ENCODE measurements around the gene HDDC2. TPM values are rescaled to one million over a fixed set of nuclear protein-coding genes. Genes with fewer than 3 reads are reported as not detected.

Gene HDDC2
- polyA plus RNA-seq, 3 donors, result 24.4 to 59.9 (median 42.6) TPM

DNA sequence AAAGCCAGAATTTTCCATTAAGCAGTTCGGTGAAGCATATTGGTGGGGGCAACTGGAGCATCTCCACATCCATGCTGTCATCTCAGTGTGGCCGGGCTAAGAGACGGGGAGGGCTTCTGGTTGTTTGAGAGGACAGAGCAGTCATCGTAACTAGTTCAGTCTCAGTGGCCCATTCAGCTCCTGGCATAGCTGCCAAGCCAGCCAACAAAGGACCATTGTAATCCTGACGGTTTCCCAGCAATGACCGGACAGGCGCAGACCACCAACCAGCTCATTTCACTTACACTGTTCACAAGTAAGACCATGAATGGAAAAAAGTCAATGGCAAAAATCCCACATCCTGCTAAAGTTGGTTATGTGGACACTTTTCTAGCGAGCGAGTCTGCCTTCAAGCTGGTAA, 14.9 kb upstream of the HDDC2 start:
- Histone ChIP-seq H3K4me3 (replicated peaks in 1 of 3; ENCODE audit: low read depth in 2 of 3, low read length in 3 of 3) (no peak overlapping the region), H3K4me2 (replicated peaks; ENCODE audit: extremely low read depth, low read length, poor library complexity, severe bottlenecking) (no peak overlapping the region), H3K36me3 (replicated peaks in 1 of 2; ENCODE audit: control insufficient read depth in 1 of 2, insufficient read depth in 2 of 2, low read length in 2 of 2) (no peaks in the 10 kb centered on the region), H3K79me2 (ENCODE audit: insufficient read depth, low read length) (no peaks in the 10 kb centered on the region), H2AFZ (ENCODE audit: insufficient read depth, low read depth, low read length, poor library complexity, severe bottlenecking) (no peak overlapping the region), H3K9me3 (replicated peaks in 1 of 2; ENCODE audit: control insufficient read depth in 1 of 2, insufficient read depth in 1 of 2, low read length in 2 of 2) (no peaks in the 10 kb centered on the region), H4K20me1 (ENCODE audit: insufficient read depth, low read length) (no peaks in the 10 kb centered on the region), H3K27me3 (ENCODE audit: control insufficient read depth in 2 of 2, insufficient read depth in 2 of 2, low read length in 2 of 2) (peaks cover 5 to 25% of the 10 kb centered on the region in 2 donors), H3K27ac (ENCODE audit: low read depth in 1 of 2, low read length in 2 of 2) (no peak overlapping the region), H3K4me1 (ENCODE audit: control insufficient read depth in 1 of 2, insufficient read depth in 2 of 2, low read length in 2 of 2) (no peaks in the 10 kb centered on the region), H3K9ac (ENCODE audit: insufficient read depth, low read length, poor library complexity, severe bottlenecking) (no peak overlapping the region)
- Mint-ChIP-seq H3K9me3 (no peaks in the 10 kb centered on the region), H3K27ac (no peak overlapping the region), H3K27me3 (ENCODE audit: low read depth in 3 of 3) (peaks cover 6 to 18% (median 11%) of the 10 kb centered on the region in 3 donors), H3K4me1 (no peaks in the 10 kb centered on the region), H3K4me3 (peak overlapping the region in 1 of 2 donors; percentile 43), H3K36me3 (no peaks in the 10 kb centered on the region)
- TF ChIP-seq, protein P1, sequence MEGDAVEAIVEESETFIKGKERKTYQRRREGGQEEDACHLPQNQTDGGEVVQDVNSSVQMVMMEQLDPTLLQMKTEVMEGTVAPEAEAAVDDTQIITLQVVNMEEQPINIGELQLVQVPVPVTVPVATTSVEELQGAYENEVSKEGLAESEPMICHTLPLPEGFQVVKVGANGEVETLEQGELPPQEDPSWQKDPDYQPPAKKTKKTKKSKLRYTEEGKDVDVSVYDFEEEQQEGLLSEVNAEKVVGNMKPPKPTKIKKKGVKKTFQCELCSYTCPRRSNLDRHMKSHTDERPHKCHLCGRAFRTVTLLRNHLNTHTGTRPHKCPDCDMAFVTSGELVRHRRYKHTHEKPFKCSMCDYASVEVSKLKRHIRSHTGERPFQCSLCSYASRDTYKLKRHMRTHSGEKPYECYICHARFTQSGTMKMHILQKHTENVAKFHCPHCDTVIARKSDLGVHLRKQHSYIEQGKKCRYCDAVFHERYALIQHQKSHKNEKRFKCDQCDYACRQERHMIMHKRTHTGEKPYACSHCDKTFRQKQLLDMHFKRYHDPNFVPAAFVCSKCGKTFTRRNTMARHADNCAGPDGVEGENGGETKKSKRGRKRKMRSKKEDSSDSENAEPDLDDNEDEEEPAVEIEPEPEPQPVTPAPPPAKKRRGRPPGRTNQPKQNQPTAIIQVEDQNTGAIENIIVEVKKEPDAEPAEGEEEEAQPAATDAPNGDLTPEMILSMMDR (IDR thresholded peaks at IDR 0.05), result no peak
- no peak for DNase-seq
- WGBS (ENCODE audit: insufficient coverage), result 100% methylated on average over 5 of the region's 9 CpGs
- intact Hi-C loops (cut with micrococcal nuclease), result loop anchor here in 1 of 2 donors (10.0 kb wide), 1 partner anchor 668 kb away; the partner anchor contains the start of gene TRMT11

DNA sequence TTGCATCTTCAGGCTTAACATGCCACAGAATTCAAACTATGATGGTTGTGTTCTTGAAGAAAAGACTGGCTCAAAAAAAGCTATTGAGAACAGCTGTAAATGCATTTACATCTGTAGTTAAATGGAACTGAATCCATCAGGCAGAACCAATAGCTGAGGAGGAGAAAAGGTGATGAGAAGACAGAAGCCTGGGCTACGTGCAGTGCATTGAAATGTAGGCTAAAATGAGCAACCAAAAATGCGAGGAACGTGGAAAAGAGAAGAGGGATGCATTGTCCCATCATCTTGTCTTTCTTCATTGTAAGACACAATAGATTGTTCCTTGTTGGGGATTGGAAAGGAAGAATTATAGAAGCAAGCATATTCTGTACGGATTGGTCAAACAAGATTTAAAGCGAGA, 13.8 kb upstream of the HDDC2 start:
- Histone ChIP-seq H3K9me3 (replicated peaks in 1 of 2; ENCODE audit: control insufficient read depth in 1 of 2, insufficient read depth in 1 of 2, low read length in 2 of 2) (no peaks in the 10 kb centered on the region), H3K79me2 (ENCODE audit: insufficient read depth, low read length) (no peaks in the 10 kb centered on the region), H3K9ac (ENCODE audit: insufficient read depth, low read length, poor library complexity, severe bottlenecking) (no peak overlapping the region), H3K36me3 (replicated peaks in 1 of 2; ENCODE audit: control insufficient read depth in 1 of 2, insufficient read depth in 2 of 2, low read length in 2 of 2) (no peaks in the 10 kb centered on the region), H3K4me3 (replicated peaks in 1 of 3; ENCODE audit: low read depth in 2 of 3, low read length in 3 of 3) (no peak overlapping the region), H3K4me2 (replicated peaks; ENCODE audit: extremely low read depth, low read length, poor library complexity, severe bottlenecking) (no peak overlapping the region), H3K27ac (ENCODE audit: low read depth in 1 of 2, low read length in 2 of 2) (no peak overlapping the region), H4K20me1 (ENCODE audit: insufficient read depth, low read length) (no peaks in the 10 kb centered on the region), H2AFZ (ENCODE audit: insufficient read depth, low read depth, low read length, poor library complexity, severe bottlenecking) (no peak overlapping the region), H3K4me1 (ENCODE audit: control insufficient read depth in 1 of 2, insufficient read depth in 2 of 2, low read length in 2 of 2) (no peaks in the 10 kb centered on the region), H3K27me3 (ENCODE audit: control insufficient read depth in 2 of 2, insufficient read depth in 2 of 2, low read length in 2 of 2) (peaks cover 11 to 30% of the 10 kb centered on the region in 2 donors)
- intact Hi-C loops (cut with micrococcal nuclease), result loop anchor here in 1 of 2 donors (10.0 kb wide), 1 partner anchor 669 kb away; the partner anchor contains the start of gene TRMT11
- TF ChIP-seq, protein P1 (IDR thresholded peaks at IDR 0.05), result no peak
- H3K4me3 Mint-ChIP-seq, result no peak overlapping the region
- no CpG with 5 or more reads among the region's 5 CpGs for WGBS (ENCODE audit: insufficient coverage)
- H3K36me3 Mint-ChIP-seq, result no peaks in the 10 kb centered on the region
- no peak overlapping the region for H3K27ac Mint-ChIP-seq
- peaks cover 6 to 18% (median 11%) of the 10 kb centered on the region in 3 donors for H3K27me3 Mint-ChIP-seq (ENCODE audit: low read depth in 3 of 3)
- no peaks in the 10 kb centered on the region for H3K9me3 Mint-ChIP-seq
- H3K4me1 Mint-ChIP-seq, result no peaks in the 10 kb centered on the region
- no peak for DNase-seq
